Peyer's patch (tissue), 4 donors: ENCODE results near the gene CDK7. TPM values are rescaled to one million over a fixed set of nuclear protein-coding genes. Genes with fewer than 3 reads are reported as not detected.

Source experiments
- DNase-seq, 3 donors: peaks; one replicate each; pipeline ENCODE4 v3.0.0-alpha.2; 2017 to 2019
- H3K27ac ChIP-seq, 4 donors: fragments of 200-600 bp; sonication (generic); one replicate each; pipeline ENCODE4 v1.5.1; 2016 to 2019
- H3K27me3 ChIP-seq, 2 donors: fragments of 200-600 bp; sonication (generic); one replicate each; pipeline ENCODE4 v1.5.1; 2019
- H3K36me3 ChIP-seq, 3 donors: fragments of 200-600 bp; sonication (generic); one replicate each; pipeline ENCODE4 v1.5.1; 2016 to 2019
- H3K4me1 ChIP-seq, 4 donors: fragments of 200-600 bp; sonication (generic); one replicate each; pipeline ENCODE4 v1.5.1; 2016 to 2019
- H3K4me3 ChIP-seq, 4 donors: fragments of 200-600 bp; sonication (generic); 1 replicate in 3 of 4; 2 replicates in 1 of 4; pipeline ENCODE4 v1.5.1; 2016 to 2019; ENCODE audit warnings: mild to moderate bottlenecking in 1 of 4
- H3K9me3 ChIP-seq, 4 donors: fragments of 200-600 bp; sonication (generic); one replicate each; pipeline ENCODE4 v1.5.1; 2016 to 2019; ENCODE audit warnings: mild to moderate bottlenecking in 1 of 4
- POLR2A ChIP-seq, 2 donors: fragments of 450-650 bp; IDR thresholded peaks; one replicate each; pipeline ENCODE4 v1.5.1; 2017; ENCODE audit warnings: antibody characterized with exemption in 2 of 2, mild to moderate bottlenecking in 2 of 2, moderate library complexity in 2 of 2
- total RNA-seq, 4 donors: library from RNA; depleted of rRNA; stranded (reverse); fragments of >200 nt; gene quantifications; one replicate each; pipeline ENCODE4 v1.1.0, GENCODE V29; 2016
- TF ChIP-seq, protein P1 (sequence below), 6 experiments: fragments of 450-650 bp in 4 of 6; fragments of 200-600 bp in 2 of 6; sonication (generic) in 1 of 6; IDR thresholded peaks; one replicate each; pipeline ENCODE4 v1.5.1; 2017 to 2019; ENCODE audit warnings: antibody characterized with exemption in 6 of 6, mild to moderate bottlenecking in 3 of 6, moderate library complexity in 1 of 6

CDK7 gene
- total RNA-seq, 4 donors from 2014 or later = 8.2 to 56.0 (median 25.1) TPM

DNA sequence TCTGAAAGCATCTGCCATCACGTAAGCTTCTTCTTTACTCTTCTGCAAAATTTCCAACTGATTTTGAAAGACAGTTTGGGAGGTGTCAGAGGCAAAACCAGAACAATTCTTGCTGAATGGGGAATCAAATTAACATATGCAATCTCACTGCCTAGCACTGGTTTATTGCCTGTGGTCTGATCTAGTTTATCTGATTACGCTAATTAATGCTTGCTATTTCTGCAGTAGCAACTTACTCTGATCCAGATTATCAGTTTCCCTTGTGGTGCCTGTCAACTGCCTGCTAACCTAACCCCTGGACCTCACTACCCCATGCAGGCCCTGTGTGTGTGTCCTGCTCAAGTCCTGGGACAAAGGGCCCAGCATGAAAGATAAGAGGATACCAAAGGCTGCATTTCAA, 57.6 kb downstream of the CDK7 start:
- H3K36me3 ChIP-seq = peaks cover 0 to 25% (median 0%) of the 10 kb centered on the region in 3 donors
- no peak overlapping the region for H3K4me3 ChIP-seq
- H3K27ac ChIP-seq = no peak overlapping the region
- TF ChIP-seq POLR2A (IDR thresholded peaks at IDR 0.05) = no peak
- TF ChIP-seq, protein P1, sequence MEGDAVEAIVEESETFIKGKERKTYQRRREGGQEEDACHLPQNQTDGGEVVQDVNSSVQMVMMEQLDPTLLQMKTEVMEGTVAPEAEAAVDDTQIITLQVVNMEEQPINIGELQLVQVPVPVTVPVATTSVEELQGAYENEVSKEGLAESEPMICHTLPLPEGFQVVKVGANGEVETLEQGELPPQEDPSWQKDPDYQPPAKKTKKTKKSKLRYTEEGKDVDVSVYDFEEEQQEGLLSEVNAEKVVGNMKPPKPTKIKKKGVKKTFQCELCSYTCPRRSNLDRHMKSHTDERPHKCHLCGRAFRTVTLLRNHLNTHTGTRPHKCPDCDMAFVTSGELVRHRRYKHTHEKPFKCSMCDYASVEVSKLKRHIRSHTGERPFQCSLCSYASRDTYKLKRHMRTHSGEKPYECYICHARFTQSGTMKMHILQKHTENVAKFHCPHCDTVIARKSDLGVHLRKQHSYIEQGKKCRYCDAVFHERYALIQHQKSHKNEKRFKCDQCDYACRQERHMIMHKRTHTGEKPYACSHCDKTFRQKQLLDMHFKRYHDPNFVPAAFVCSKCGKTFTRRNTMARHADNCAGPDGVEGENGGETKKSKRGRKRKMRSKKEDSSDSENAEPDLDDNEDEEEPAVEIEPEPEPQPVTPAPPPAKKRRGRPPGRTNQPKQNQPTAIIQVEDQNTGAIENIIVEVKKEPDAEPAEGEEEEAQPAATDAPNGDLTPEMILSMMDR (IDR thresholded peaks at IDR 0.05) = no peak
- H3K27me3 ChIP-seq = no peaks in the 10 kb centered on the region
- no peaks in the 10 kb centered on the region for H3K4me1 ChIP-seq
- no peak for DNase-seq
- H3K9me3 ChIP-seq = no peaks in the 10 kb centered on the region

DNA sequence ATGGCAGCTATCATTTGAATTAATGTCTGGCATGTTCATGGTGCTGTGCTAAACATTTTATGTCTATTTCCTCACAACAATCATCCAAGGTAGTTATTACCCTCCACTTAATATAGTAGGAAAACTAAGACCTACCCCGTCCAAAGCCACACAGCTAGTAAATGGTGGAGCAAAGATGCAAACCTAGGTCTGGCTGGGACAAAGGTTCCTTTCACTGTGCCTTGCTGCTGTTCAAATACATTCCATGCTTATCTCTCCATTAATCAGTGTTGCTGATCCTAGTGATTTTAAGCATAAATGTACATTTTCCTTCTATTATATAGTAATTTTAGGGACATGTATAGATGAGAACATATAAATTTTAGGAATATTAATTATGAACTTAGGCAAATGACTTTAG, 59.2 kb downstream of the CDK7 start:
- no peaks in the 10 kb centered on the region for H3K9me3 ChIP-seq
- H3K4me1 ChIP-seq = no peaks in the 10 kb centered on the region
- no peak overlapping the region for H3K4me3 ChIP-seq
- H3K27me3 ChIP-seq = no peaks in the 10 kb centered on the region
- TF ChIP-seq, protein P1 (IDR thresholded peaks at IDR 0.05) = no peak
- no peak for TF ChIP-seq POLR2A (IDR thresholded peaks at IDR 0.05)
- DNase-seq = no peak
- H3K36me3 ChIP-seq = peaks cover 0 to 25% (median 0%) of the 10 kb centered on the region in 3 donors
- no peak overlapping the region for H3K27ac ChIP-seq

DNA sequence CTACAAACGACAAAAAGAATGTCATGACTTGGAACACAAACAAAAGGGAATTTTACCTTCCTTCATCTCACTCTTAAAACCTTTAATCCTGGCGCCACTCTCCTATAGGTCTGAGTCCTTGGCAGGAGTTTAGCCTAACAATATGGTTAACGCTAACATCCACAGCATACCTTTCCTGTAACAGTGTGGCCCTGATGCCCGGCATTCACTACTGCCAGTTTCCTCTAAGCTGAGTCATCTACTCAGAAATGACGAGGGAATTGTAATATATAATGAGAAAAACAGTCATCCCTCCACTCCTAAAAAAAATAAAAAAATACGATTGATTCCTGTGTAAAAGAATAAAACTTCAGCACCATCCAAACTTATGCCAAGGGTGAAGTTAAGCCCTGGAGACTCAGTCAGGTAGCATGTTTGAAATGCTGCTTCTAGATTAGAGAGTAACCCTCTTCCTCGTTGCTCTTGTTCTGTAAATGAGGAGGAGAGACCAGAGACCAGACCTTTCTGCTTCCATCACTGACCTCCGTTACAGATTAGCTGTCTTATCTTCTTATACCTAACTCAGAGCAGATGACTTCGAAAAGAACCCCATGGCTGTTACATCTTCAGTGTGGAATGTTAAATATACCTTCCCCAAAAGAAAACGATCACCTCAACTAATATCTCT, 60.5 kb downstream of the CDK7 start:
- H3K4me3 ChIP-seq = no peak overlapping the region
- no peak for DNase-seq
- peaks cover 0 to 31% (median 0%) of the 10 kb centered on the region in 3 donors for H3K36me3 ChIP-seq
- no peaks in the 10 kb centered on the region for H3K27me3 ChIP-seq
- no peaks in the 10 kb centered on the region for H3K4me1 ChIP-seq
- TF ChIP-seq, protein P1 (IDR thresholded peaks at IDR 0.05) = no peak
- no peak for TF ChIP-seq POLR2A (IDR thresholded peaks at IDR 0.05)
- H3K27ac ChIP-seq = no peak overlapping the region
- no peaks in the 10 kb centered on the region for H3K9me3 ChIP-seq

DNA sequence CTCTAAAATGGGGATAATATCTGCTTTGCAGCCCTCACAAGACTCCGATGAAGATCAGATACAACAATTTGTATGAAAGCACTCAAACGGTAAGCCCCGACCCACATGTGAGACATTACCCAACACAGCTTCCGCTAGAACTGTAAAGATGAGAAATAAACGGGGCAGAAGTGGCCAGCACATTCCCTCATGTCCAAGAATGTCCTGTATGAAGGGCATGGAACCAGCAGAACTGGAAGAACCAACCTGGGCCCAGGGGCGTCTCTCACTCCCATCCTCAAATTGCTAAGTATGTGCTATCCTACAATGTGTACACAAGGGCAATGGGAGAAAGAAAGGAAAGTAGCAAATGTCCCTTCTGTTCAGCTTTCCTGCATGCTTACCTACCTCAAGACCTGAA, 64.9 kb downstream of the CDK7 start:
- TF ChIP-seq, protein P1 (IDR thresholded peaks at IDR 0.05) = no peak
- no peak for TF ChIP-seq POLR2A (IDR thresholded peaks at IDR 0.05)
- Histone ChIP-seq H3K36me3 (peaks cover 0 to 22% (median 0%) of the 10 kb centered on the region in 3 donors), H3K9me3 (no peaks in the 10 kb centered on the region), H3K27me3 (no peaks in the 10 kb centered on the region), H3K4me1 (no peaks in the 10 kb centered on the region), H3K4me3 (no peak overlapping the region), H3K27ac (no peak overlapping the region)
- no peak for DNase-seq

DNA sequence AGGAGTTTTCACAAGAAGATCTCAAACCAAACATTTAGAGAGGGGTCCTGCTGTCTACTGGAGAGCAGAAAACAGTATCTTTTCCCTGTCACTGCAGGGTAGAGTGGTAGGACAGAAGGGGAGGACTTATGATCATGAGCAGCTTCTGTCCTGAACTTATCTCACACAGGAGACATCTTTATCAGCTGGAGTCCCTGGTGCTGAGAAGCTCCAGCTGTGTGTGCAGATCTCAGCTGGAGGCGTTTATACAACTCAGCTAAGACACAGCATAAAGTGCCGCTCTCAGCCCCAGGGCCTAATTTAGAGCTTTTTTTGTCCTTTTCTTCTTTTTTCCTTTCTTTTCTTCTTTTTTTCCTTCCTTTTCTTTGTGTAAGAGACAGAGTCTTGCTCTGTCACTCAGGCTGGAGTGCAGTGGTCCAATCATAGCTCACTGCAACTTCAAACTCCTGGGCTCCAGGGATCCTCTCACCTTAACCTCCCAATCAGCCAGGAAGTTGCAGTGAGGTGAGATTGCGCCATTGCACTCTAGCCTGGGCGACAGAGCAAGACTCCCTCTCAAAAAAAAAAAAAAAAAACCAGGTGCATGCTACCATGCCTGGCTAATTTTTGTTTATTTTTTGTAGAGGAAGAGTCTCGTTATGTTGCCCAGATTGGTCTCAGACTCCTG, 66.0 kb downstream of the CDK7 start:
- no peak for DNase-seq
- peaks cover 0 to 19% (median 0%) of the 10 kb centered on the region in 3 donors for H3K36me3 ChIP-seq

More for the DNA sequence above, 66.0 kb downstream of the CDK7 start:
- no peak overlapping the region for H3K4me3 ChIP-seq
- no peaks in the 10 kb centered on the region for H3K4me1 ChIP-seq
- no peaks in the 10 kb centered on the region for H3K9me3 ChIP-seq
- no peaks in the 10 kb centered on the region for H3K27me3 ChIP-seq
- no peak for TF ChIP-seq POLR2A (IDR thresholded peaks at IDR 0.05)
- TF ChIP-seq, protein P1 (IDR thresholded peaks at IDR 0.05) = no peak
- no peak overlapping the region for H3K27ac ChIP-seq
